Activated naive CD4-positive, alpha-beta T cell treated with anti-CD3 and anti-CD28 coated beads, Interleukin-2, amount 50 U/mL, for 72 hours (primary cell): ENCODE results near the gene POLR2F. TPM values are rescaled to one million over a fixed set of nuclear protein-coding genes. Genes with fewer than 3 reads are reported as not detected.

Source experiments
- ATAC-seq, 2 donors: fragments of 150-1000 bp; cut with Tn5 transposase; 2 replicates each; pipeline ENCODE4 v1.10.0; 2021; ENCODE audit warnings: mild to moderate bottlenecking in 2 of 2, moderate library complexity in 2 of 2
- DNase-seq, 2 donors: peaks; one replicate each; pipeline ENCODE4 v3.0.0; 2021 to 2022; ENCODE audit warnings: low spot score in 2 of 2
- H3K27ac Mint-ChIP-seq, 2 donors: one replicate each; pipeline ENCODE4 v1.8.0; 2022; ENCODE audit warnings: mild to moderate bottlenecking in 2 of 2, mixed read lengths in 2 of 2
- H3K36me3 Mint-ChIP-seq, 2 donors: one replicate each; pipeline ENCODE4 v1.8.0; 2022; ENCODE audit warnings: mixed read lengths in 2 of 2
- H3K9me3 Mint-ChIP-seq, 2 donors: one replicate each; pipeline ENCODE4 v1.8.0; 2022; ENCODE audit warnings: mixed read lengths in 2 of 2
- total RNA-seq, 2 donors: library from RNA; stranded (reverse); gene quantifications; one replicate each; pipeline ENCODE4 v1.2.3, GENCODE V29; 2022

Gene POLR2F
- total RNA-seq, result 10 to 100 TPM; 55.3 to 70.3 TPM

- peak within 1 kb of the TSS; percentile 92 to 99 for H3K27ac Mint-ChIP-seq
- ATAC-seq, result peak; percentile 97 to 98
- H3K36me3 Mint-ChIP-seq, result peaks cover 9 to 24% of the 10 kb centered on the region in 2 donors
- H3K9me3 Mint-ChIP-seq, result no peaks in the 10 kb centered on the region
- peak; percentile 94 for DNase-seq
Observed at GRCh38 chr22:37953437-37954179, at the start of gene POLR2F, which contains the start of gene C22orf23. Gene POLR2F (plus strand): TSS chr22:37953699. CDS start chr22:37953788, 89 bp downstream. Gene C22orf23 (minus strand): TSS chr22:37953601. CDS start chr22:37953149, 452 bp downstream.

GRCh38 chr22:37904572-37905533 is 48.6 kb upstream of the POLR2F start:
- peak overlapping the region; percentile 81 to 87 for H3K27ac Mint-ChIP-seq
- ATAC-seq (peak in 1 of 2 donors; percentile 60), DNase-seq (peak in 1 of 2 donors; percentile 61)
- no peaks in the 10 kb centered on the region for H3K36me3 Mint-ChIP-seq
- H3K9me3 Mint-ChIP-seq, result no peaks in the 10 kb centered on the region

GRCh38 chr22:37905534-37906363 is 47.8 kb upstream of the POLR2F start, which contains the start of gene MICALL1:
Gene MICALL1 (plus strand): TSS chr22:37906297. CDS start chr22:37906423, 126 bp downstream.
- Mint-ChIP-seq H3K27ac (peak within 1 kb of the TSS; percentile 81 to 87), H3K9me3 (no peaks in the 10 kb centered on the region), H3K36me3 (no peaks in the 10 kb centered on the region)
- peak; percentile 65 to 77 for DNase-seq
- ATAC-seq, result peak; percentile 90 to 91

- DNase-seq, result peak in 1 of 2 donors; percentile 62
- peak; percentile 15 to 32 for ATAC-seq
- Mint-ChIP-seq H3K36me3 (no peaks in the 10 kb centered on the region), H3K27ac (peak overlapping the region; percentile 29 to 46), H3K9me3 (no peaks in the 10 kb centered on the region)
Observed at GRCh38 chr22:37906364-37907008, 47.0 kb upstream of the POLR2F start.

GRCh38 chr22:37907036-37907954 is 46.2 kb upstream of the POLR2F start:
- no peak for DNase-seq
- no peak for ATAC-seq
- no peaks in the 10 kb centered on the region for H3K9me3 Mint-ChIP-seq
- no peaks in the 10 kb centered on the region for H3K36me3 Mint-ChIP-seq
- peak overlapping the region; percentile 41 to 46 for H3K27ac Mint-ChIP-seq

- ATAC-seq, result no peak
- Mint-ChIP-seq H3K36me3 (no peaks in the 10 kb centered on the region), H3K27ac (no peak overlapping the region), H3K9me3 (no peaks in the 10 kb centered on the region)
- no peak for DNase-seq
Observed at GRCh38 chr22:37909766-37910165, 43.7 kb upstream of the POLR2F start.

- H3K27ac Mint-ChIP-seq, result peak overlapping the region in 1 of 2 donors; percentile 65
- H3K9me3 Mint-ChIP-seq, result no peaks in the 10 kb centered on the region
Observed at GRCh38 chr22:37910890-37911672, 42.4 kb upstream of the POLR2F start.

GRCh38 chr22:37911697-37912096 is 41.8 kb upstream of the POLR2F start:
- peak in 1 of 2 donors; percentile 7 for ATAC-seq
- no peaks in the 10 kb centered on the region for H3K36me3 Mint-ChIP-seq

More at GRCh38 chr22:37910890-37911672, 42.4 kb upstream of the POLR2F start:
- ATAC-seq (no peak), DNase-seq (no peak)
- no peaks in the 10 kb centered on the region for H3K36me3 Mint-ChIP-seq

GRCh38 chr22:37912171-37912570 is 41.3 kb upstream of the POLR2F start:
- no peak for DNase-seq
- Mint-ChIP-seq H3K27ac (peak overlapping the region; percentile 36 to 65), H3K36me3 (no peaks in the 10 kb centered on the region), H3K9me3 (no peaks in the 10 kb centered on the region)
- peak in 1 of 2 donors; percentile 89 for ATAC-seq

More at GRCh38 chr22:37911697-37912096, 41.8 kb upstream of the POLR2F start:
- Mint-ChIP-seq H3K9me3 (no peaks in the 10 kb centered on the region), H3K27ac (peak overlapping the region in 1 of 2 donors; percentile 65)
- no peak for DNase-seq

- no peak for DNase-seq
- H3K36me3 Mint-ChIP-seq, result no peaks in the 10 kb centered on the region
- ATAC-seq, result no peak
- no peaks in the 10 kb centered on the region for H3K9me3 Mint-ChIP-seq
- peak overlapping the region; percentile 26 to 36 for H3K27ac Mint-ChIP-seq
Observed at GRCh38 chr22:37913233-37913721, 40.2 kb upstream of the POLR2F start.

- ATAC-seq (no peak), DNase-seq (no peak)
- H3K9me3 Mint-ChIP-seq, result no peaks in the 10 kb centered on the region
- no peaks in the 10 kb centered on the region for H3K36me3 Mint-ChIP-seq
- no peak overlapping the region for H3K27ac Mint-ChIP-seq
Observed at GRCh38 chr22:37916311-37916710, 37.2 kb upstream of the POLR2F start.

- peak overlapping the region; percentile 75 to 80 for H3K27ac Mint-ChIP-seq
- no peaks in the 10 kb centered on the region for H3K36me3 Mint-ChIP-seq
- ATAC-seq (peak in 1 of 2 donors; percentile 36), DNase-seq (no peak)
- H3K9me3 Mint-ChIP-seq, result no peaks in the 10 kb centered on the region
Observed at GRCh38 chr22:37917874-37918548, 35.5 kb upstream of the POLR2F start.

- H3K36me3 Mint-ChIP-seq, result no peaks in the 10 kb centered on the region
- peak overlapping the region; percentile 80 to 90 for H3K27ac Mint-ChIP-seq
- no peak for DNase-seq
- ATAC-seq, result no peak
- H3K9me3 Mint-ChIP-seq, result no peaks in the 10 kb centered on the region
Observed at GRCh38 chr22:37918580-37919270, 34.8 kb upstream of the POLR2F start.
